Bronchial epithelial cell (primary cell): ENCODE measurements around the gene SEM1. TPM values are rescaled to one million over a fixed set of nuclear protein-coding genes. Genes with fewer than 3 reads are reported as not detected.

Experiments
- DNase-seq: peaks from one replicate; pipeline ENCODE4 v3.0.0-alpha.2; 2010; ENCODE audit warnings: low read depth
- FAIRE-seq: peaks from 2 replicates; lab custom pipeline; 2011; peaks lifted over from hg19 to GRCh38; lab: Jason Lieb, UNC
- H3K27me3 ChIP-seq: 2 replicates; pipeline ENCODE4 v1.5.1; 2011; ENCODE audit warnings: low read length; ENCODE audit not compliant: control insufficient read depth, insufficient read depth
- H3K36me3 ChIP-seq: 2 replicates; pipeline ENCODE4 v1.5.1; 2011; ENCODE audit warnings: low read length; ENCODE audit not compliant: control insufficient read depth, insufficient read depth
- H3K4me3 ChIP-seq: 2 replicates; pipeline ENCODE4 v1.5.1; 2011; ENCODE audit warnings: mild to moderate bottlenecking, low read depth, low read length, control low read depth
- CTCF ChIP-seq: IDR thresholded peaks from 2 replicates; pipeline ENCODE4 v1.5.1; 2011; ENCODE audit warnings: mild to moderate bottlenecking, moderate library complexity, low read length, control low read depth, inconsistent platforms; ENCODE audit not compliant: insufficient read depth, severe bottlenecking
- total RNA-seq: library from RNA; depleted of rRNA; stranded (reverse); fragments of >200 nt; gene quantifications from 2 replicates; pipeline ENCODE4 v1.2.1, GENCODE V29; 2014

SEM1 gene
- total RNA-seq, 1 donor from 2014 or later, result 21.3 TPM

GRCh38 chr7:96710544-96710943 is 898 bp upstream of the SEM1 start:
- H3K4me3 ChIP-seq, result no peak overlapping the region
- H3K36me3 ChIP-seq, result no peaks in the 10 kb centered on the region

GRCh38 chr7:96708872-96709271 is 774 bp downstream of the SEM1 start:
- FAIRE-seq, result no peak

More at GRCh38 chr7:96710544-96710943, 898 bp upstream of the SEM1 start:
- FAIRE-seq (no peak), DNase-seq (peak; percentile 62)
- H3K27me3 ChIP-seq, result no peaks in the 10 kb centered on the region
- no peak for TF ChIP-seq CTCF

GRCh38 chr7:96707901-96708774 is 1.5 kb downstream of the SEM1 start:
- TF ChIP-seq CTCF, result no peak
- DNase-seq (no peak), FAIRE-seq (no peak)
- Histone ChIP-seq H3K36me3 (no peaks in the 10 kb centered on the region), H3K27me3 (no peaks in the 10 kb centered on the region), H3K4me3 (peak overlapping the region; percentile 83)

More at GRCh38 chr7:96708872-96709271, 774 bp downstream of the SEM1 start:
- no peaks in the 10 kb centered on the region for H3K36me3 ChIP-seq
- no peaks in the 10 kb centered on the region for H3K27me3 ChIP-seq
- no peak for DNase-seq
- H3K4me3 ChIP-seq, result peak overlapping the region; percentile 83
- no peak for TF ChIP-seq CTCF

GRCh38 chr7:96701258-96701657 is 8.4 kb downstream of the SEM1 start:
- DNase-seq (no peak), FAIRE-seq (no peak)
- Histone ChIP-seq H3K36me3 (no peaks in the 10 kb centered on the region), H3K4me3 (no peak overlapping the region), H3K27me3 (no peaks in the 10 kb centered on the region)
- TF ChIP-seq CTCF, result no peak

GRCh38 chr7:96700516-96700915 is 9.1 kb downstream of the SEM1 start:
- Histone ChIP-seq H3K36me3 (no peaks in the 10 kb centered on the region), H3K4me3 (no peak overlapping the region), H3K27me3 (no peaks in the 10 kb centered on the region)
- FAIRE-seq (no peak), DNase-seq (peak; percentile 63)
- TF ChIP-seq CTCF, result no peak
